Brain microvascular endothelial cell (primary cell): ENCODE measurements around the gene SLC5A6.

ENCODE experiments used
- DNase-seq: peaks from one replicate; pipeline ENCODE4 v3.0.0-alpha.2; 2020
- H3K27ac ChIP-seq: fragments of 250-450 bp; sonication (Bioruptor Pico); 2 replicates; pipeline ENCODE4 v1.5.1; 2020; ENCODE audit warnings: mild to moderate bottlenecking, moderate library complexity
- H3K27me3 ChIP-seq: fragments of 250-450 bp; sonication (Bioruptor Pico); replicated peaks from 2 replicates; pipeline ENCODE4 v1.5.1; 2020; ENCODE audit warnings: mild to moderate bottlenecking
- H3K36me3 ChIP-seq: fragments of 250-450 bp; sonication (Bioruptor Pico); replicated peaks from 2 replicates; pipeline ENCODE4 v1.5.1; 2020; ENCODE audit warnings: mild to moderate bottlenecking
- H3K4me3 ChIP-seq: 2 replicates; pipeline ENCODE4 v1.5.1; 2011; ENCODE audit warnings: low read depth, mild to moderate bottlenecking, control low read depth, low read length, moderate library complexity
- in situ Hi-C: cut with HindIII; loops from 2 replicates; pipeline ENCODE4 v1.10.0; 2017; ENCODE audit warnings: low sequenced_read_pairs, low pct_ligation_motif_present
- TF ChIP-seq, protein P1 (sequence below): IDR thresholded peaks from 2 replicates; pipeline ENCODE4 v1.5.1; 2011; ENCODE audit warnings: low read depth, mild to moderate bottlenecking, moderate library complexity, low read length, control low read depth, inconsistent platforms; ENCODE audit errors: missing control alignments

Gene SLC5A6

DNA sequence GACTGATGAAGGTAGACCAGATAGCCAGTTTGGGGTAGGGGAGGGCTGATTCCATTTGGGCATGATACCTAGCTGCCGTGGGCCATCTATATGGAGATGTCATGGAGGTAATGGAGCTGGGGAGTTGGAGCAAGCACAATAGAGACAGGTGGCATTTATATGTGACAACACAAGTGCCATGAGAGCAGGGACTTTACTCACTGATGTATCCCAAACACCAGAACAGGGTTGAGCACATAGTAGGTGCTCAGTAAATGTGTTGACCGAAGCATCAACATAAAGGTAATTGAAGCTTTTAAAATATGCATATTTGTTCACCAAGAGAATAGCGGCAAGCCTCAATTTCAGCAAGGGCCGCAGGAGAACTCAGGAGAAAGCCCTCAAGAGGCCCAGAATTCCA lies 35.8 kb upstream of the SLC5A6 start:
- TF ChIP-seq, protein P1, sequence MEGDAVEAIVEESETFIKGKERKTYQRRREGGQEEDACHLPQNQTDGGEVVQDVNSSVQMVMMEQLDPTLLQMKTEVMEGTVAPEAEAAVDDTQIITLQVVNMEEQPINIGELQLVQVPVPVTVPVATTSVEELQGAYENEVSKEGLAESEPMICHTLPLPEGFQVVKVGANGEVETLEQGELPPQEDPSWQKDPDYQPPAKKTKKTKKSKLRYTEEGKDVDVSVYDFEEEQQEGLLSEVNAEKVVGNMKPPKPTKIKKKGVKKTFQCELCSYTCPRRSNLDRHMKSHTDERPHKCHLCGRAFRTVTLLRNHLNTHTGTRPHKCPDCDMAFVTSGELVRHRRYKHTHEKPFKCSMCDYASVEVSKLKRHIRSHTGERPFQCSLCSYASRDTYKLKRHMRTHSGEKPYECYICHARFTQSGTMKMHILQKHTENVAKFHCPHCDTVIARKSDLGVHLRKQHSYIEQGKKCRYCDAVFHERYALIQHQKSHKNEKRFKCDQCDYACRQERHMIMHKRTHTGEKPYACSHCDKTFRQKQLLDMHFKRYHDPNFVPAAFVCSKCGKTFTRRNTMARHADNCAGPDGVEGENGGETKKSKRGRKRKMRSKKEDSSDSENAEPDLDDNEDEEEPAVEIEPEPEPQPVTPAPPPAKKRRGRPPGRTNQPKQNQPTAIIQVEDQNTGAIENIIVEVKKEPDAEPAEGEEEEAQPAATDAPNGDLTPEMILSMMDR: no peak
- no peak overlapping the region for H3K4me3 ChIP-seq
- no peaks in the 10 kb centered on the region for H3K27me3 ChIP-seq
- peaks cover 19% of the 10 kb centered on the region for H3K36me3 ChIP-seq
- no peak for DNase-seq
- in situ Hi-C loops: no loop called here
- no peak overlapping the region for H3K27ac ChIP-seq

GRCh38 chr2:27245626-27246025 lies 33.6 kb upstream of the SLC5A6 start:
- no peak overlapping the region for H3K4me3 ChIP-seq
- no peak for DNase-seq
- H3K27me3 ChIP-seq: no peaks in the 10 kb centered on the region
- H3K27ac ChIP-seq: no peak overlapping the region
- in situ Hi-C loops: no loop called here
- H3K36me3 ChIP-seq: peaks cover 41% of the 10 kb centered on the region
- TF ChIP-seq, protein P1: no peak

DNA sequence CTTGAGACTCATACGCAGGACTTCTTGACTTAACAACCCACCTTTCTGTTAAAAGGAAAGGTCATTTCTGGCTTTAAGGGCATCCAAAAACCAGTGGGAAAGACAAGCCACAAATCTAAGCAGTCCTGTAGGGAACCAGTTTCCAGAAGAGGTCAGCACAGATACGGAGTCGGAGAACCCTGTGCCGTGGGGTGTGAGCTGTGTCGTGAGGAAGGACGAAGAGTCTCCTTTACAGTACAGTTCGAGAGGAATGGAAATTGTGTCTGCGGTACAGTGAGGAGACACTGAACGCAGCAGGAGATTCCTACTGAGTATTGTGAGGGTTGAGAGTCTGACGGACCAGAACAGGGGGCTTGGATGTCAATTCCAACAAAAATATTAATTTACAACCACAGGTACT lies 33.0 kb upstream of the SLC5A6 start:
- Histone ChIP-seq H3K4me3 (no peak overlapping the region), H3K36me3 (peaks cover 46% of the 10 kb centered on the region), H3K27me3 (no peaks in the 10 kb centered on the region), H3K27ac (no peak overlapping the region)
- DNase-seq: no peak
- in situ Hi-C loops: no loop called here
- TF ChIP-seq, protein P1: no peak

- H3K27ac ChIP-seq: no peak overlapping the region
- in situ Hi-C loops: no loop called here
- TF ChIP-seq, protein P1: no peak
- DNase-seq: no peak
- H3K36me3 ChIP-seq: peaks cover 59% of the 10 kb centered on the region
- H3K27me3 ChIP-seq: no peaks in the 10 kb centered on the region
- H3K4me3 ChIP-seq: no peak overlapping the region
These were observed 31.5 kb upstream of the SLC5A6 start for GRCh38 chr2:27243391-27244130.

GRCh38 chr2:27242614-27242951 lies 30.5 kb upstream of the SLC5A6 start:
- no peaks in the 10 kb centered on the region for H3K27me3 ChIP-seq
- peaks cover 69% of the 10 kb centered on the region for H3K36me3 ChIP-seq
- in situ Hi-C loops: no loop called here
- no peak for DNase-seq
- H3K27ac ChIP-seq: no peak overlapping the region
- TF ChIP-seq, protein P1: no peak
- H3K4me3 ChIP-seq: no peak overlapping the region
